HPDE6-E6E7 (cell line): ENCODE data around the gene RNF152.

ENCODE experiments used
- DNase-seq: peaks from one replicate; pipeline ENCODE4 v3.0.0; 2011; ENCODE audit warnings: missing footprints; ENCODE audit errors: extremely low spot score

Gene RNF152

DNA sequence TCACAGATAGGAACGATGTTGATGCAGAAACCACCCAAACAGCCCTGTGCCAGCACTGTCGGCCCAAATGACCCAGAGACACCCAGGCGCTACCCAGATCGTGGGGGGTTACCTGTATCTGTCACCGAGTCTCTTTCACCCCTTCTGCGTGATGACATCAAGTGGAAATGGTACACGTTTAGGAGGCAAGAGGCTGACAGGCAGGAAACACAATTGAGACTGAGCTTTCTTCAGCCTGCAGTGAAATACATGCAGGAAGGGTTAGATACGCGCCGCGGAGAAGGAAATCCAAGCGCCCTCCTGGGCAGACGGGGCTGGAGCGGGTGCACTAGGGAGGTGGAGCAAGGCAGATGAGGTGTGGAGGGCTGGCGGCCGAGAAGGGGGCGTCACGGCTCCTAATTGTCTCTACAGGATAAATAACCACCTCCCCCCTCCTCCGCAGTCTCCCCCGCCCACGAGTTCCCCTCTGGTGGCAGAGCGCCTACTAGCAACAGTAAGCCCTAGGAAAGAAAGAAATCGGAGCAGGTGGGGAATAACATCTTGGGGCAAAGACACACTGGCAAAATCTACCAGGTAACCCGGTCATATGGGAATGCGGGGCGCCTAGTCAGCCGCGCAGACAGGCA lies at the start of gene RNF152:
Gene RNF152, minus strand, starts transcription at position 325 of the 626 bp plus-strand sequence. CDS start 76,544 bp downstream, outside the sequence.
- peak; percentile 23 for DNase-seq

DNA sequence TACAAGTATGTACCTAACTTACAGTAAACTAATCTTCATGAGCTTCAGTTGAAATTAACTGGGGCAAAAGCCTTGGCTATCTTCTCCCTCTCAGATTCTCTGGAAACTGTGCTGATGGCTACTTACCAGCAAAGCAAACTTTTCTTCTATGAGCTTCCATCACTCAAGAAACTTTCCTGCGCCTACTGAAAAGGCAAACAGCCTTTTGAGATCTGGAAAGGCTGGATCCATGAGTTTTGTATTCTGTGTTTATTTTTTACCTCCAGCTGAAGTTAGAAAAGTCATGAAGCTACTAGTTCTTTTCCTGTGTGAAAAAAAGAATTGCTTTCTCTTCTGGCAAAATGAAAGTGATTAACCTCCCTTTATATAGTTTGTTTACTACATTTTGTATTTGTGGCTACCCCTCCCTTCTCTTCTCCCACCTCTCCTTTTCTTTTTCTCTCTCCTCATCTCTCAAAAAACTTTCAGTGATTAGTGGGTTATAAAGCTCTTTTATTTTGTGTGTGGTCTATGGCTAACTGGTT lies 49.2 kb upstream of the RNF152 start:
- no peak for DNase-seq

- no peak for DNase-seq
Measured at GRCh38 chr18:61939046-61939674, 46.4 kb upstream of the RNF152 start.

DNA sequence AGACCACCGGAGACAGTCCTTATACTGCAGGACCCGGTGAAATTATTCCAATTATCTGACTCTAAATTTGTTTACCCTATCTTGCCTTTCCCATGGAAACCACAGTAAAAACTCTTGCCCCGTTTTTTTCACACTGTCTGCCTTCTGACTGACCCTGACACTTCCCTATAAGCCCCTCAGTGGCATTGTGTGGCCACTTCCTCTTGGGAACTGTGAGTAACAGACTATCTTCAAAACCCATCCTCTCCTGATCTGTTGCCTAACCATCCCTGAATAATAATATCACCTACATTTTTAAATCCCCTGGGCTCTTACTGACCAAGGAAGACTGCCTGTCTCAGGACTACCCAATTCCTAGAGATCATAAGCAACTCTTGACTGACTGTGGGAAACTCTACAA lies 42.6 kb upstream of the RNF152 start:
- DNase-seq, result no peak

- DNase-seq, result no peak
Measured at GRCh38 chr18:61931654-61932379, 39.0 kb upstream of the RNF152 start.

GRCh38 chr18:61929881-61930640 lies 37.3 kb upstream of the RNF152 start:
- DNase-seq, result no peak

GRCh38 chr18:61926532-61926931 lies 33.7 kb upstream of the RNF152 start:
- no peak for DNase-seq

- DNase-seq, result no peak
Measured at GRCh38 chr18:61924550-61924949, 31.7 kb upstream of the RNF152 start.

GRCh38 chr18:61922435-61922834 lies 29.6 kb upstream of the RNF152 start:
- no peak for DNase-seq

DNA sequence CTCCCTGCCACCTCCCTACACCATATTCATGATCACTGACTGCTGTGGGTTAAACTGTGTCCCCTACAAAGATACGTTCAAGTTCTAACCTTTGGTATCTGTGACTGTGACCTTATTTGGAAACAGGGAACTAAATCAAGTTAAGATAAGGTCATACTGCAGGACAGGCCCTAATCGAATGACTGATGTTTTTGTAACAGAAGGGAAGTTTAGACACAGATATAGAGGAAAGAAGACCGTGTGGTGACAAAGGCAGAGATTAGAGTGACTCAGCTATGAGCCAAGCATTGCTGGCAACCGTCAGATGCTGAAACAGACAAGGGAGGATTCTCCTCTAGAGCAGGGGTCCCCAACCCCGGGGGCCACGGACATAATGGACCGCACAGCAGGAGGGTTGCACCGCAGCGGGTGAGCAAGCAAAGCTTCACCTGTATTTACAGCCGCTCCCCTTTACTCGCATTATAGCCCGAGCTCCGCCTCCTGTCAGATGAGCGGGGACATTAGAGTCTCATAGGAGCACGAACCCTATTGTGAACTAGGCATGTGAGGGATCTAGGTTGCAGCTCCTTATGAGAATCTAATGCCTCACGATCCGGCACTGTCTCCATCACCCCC lies 28.9 kb upstream of the RNF152 start:
- no peak for DNase-seq

GRCh38 chr18:61917818-61918217 lies 25.0 kb upstream of the RNF152 start:
- DNase-seq, result no peak

DNA sequence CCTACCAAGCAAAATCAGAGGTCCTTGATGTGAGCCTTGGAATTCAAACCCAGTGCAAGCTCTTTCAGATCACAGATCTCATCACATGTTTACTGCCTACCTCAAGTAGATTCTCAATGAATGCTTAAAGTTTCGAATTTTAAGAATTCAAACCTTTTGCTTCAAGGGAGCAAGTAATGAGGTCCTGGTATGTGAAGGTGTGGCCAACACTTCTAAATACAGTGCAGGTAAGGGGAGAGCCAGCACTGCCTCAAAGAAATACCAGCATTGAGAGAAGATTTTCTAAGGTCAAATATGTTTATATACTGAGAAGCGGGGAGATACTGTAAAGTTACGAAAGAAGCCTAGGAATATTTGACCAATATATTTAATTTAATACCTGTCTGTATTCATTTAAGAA lies 19.7 kb upstream of the RNF152 start:
- DNase-seq, result no peak

DNA sequence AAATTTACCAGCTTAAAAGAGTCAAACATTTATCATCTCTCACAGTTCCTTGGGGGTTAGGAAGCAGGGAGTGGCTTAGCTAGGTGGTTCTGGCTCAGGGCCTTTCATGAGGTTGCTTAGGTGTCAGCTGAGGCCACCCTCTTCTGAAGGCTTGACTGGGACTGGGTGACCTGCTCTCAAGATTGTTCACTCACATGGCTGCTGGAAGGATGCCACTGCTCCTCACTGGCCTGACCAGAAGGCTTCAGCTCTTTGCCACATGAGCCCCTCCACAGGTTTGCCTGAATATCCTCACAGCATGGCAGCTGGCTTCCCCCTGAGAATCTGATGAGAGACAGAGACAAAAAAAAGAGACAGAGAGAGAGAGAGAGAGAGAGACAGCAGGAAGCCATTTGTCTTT lies 17.3 kb upstream of the RNF152 start:
- no peak for DNase-seq

GRCh38 chr18:61908661-61909060 lies 15.9 kb upstream of the RNF152 start:
- DNase-seq, result no peak

DNA sequence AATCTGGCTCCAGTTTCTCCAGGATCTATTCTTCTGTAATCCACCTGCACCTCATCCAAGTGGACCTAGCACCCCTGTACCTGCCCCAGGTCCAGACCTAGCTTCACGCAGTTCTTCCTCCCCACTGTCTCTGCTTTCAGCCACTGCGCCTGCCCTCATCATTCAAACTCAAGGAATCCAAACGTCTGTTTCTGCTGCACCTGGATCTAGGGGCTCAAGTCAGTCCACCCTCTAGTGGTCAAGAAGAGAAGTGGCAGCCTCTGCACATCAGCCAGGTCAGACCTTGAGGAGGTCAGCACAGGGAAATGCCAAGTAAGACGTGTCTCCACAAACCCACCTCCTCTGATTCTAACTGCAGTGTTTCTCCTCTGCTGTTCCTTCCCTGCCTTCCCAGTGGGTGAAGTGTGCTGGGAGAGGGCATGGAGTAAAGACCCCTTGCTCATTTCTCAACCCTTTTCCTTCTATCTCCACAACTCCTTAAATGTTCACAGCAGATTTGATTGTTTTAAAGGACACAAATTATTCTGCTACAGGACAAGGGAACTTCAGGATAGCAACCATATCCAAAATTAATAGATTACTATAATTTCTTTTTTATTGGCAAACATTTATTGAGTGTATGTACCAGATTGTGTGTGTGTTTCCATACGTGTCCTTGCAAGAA lies 8.6 kb upstream of the RNF152 start:
- peak; percentile 54 for DNase-seq

DNA sequence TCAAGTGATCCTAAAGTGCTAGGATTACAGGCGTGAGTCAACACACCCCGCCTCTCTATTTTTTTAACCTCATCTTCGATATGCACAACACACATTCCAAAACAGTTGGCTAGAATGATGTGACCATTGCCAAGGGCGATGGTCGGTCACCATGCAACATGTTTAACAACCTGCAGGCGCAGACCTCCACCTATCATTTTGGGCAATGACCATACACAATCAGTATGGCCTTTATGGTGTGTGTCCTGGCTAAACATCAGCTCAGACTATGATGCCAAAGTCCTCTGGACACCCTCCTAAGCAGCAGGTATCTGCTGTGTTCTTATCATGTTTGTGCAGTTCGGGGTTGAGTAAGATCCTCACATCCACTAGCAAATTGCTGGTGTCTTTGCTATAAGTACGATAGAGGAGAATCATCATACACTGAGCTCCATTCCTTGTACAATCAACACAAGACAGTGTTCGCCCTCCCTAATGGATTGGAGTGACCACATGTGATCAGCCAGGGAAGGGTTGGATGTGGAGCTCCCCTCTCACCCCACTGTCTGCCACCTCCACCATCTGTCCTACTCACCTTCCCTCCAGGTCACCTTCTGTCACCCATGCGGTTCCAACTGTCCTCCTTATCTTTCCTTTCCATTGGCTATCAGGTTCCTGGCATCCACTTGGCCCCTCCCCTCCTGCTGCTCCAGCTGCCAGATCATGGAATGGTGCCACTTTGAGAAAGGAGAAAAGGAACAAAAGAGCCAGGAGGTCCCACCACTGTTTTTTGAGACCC lies 7.9 kb upstream of the RNF152 start:
- no peak for DNase-seq

- DNase-seq, result no peak
Measured at GRCh38 chr18:61898640-61899101, 5.9 kb upstream of the RNF152 start.

GRCh38 chr18:61896757-61897156 lies 4.0 kb upstream of the RNF152 start:
- DNase-seq, result peak; percentile 92

DNA sequence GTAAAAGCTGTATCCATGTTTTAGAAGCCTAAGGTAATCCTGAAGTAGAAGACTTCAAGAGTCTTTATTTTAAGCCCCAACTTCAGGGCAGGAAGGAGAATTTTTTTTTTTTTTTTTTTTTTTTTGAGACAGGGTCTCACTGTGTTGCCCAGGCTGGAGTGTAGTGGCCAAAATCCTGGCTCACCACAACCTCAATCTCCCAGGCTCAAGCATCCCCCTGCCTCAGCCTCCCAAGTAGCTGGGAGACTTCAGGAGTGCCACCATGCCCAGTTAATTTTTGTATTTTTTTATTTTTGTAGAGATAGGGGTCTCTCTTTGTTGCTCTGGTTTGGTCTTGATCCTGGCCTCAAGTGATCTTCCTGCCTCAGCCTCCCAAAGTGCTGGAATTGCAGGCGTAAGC lies 3.3 kb upstream of the RNF152 start:
- no peak for DNase-seq
